Stimulated activated CD8-positive, alpha-beta memory T cell treated with anti-CD3 and anti-CD28 coated beads, Interleukin-7, amount 100 ng/mL, for 4 hours (primary cell): ENCODE measurements around the gene RIMBP2.

ENCODE experiments used
- DNase-seq, 2 donors: peaks; one replicate each; pipeline ENCODE4 v3.0.0-alpha.2; 2020; ENCODE audit warnings: low read depth in 2 of 2

Gene RIMBP2

GRCh38 chr12:130424858-130425697, 291.0 kb downstream of the RIMBP2 start:
- DNase-seq = no peak

- no peak for DNase-seq
These were observed 291.9 kb downstream of the RIMBP2 start for GRCh38 chr12:130423991-130424857.

GRCh38 chr12:130423136-130423535, 293.0 kb downstream of the RIMBP2 start:
- no peak for DNase-seq

- no peak for DNase-seq
These were observed 293.4 kb downstream of the RIMBP2 start for GRCh38 chr12:130422676-130423075.

- DNase-seq = no peak
These were observed 294.2 kb downstream of the RIMBP2 start for GRCh38 chr12:130421896-130422295.

- no peak for DNase-seq
These were observed 296.0 kb downstream of the RIMBP2 start for GRCh38 chr12:130420071-130420470.

GRCh38 chr12:130419116-130419515, 297.0 kb downstream of the RIMBP2 start:
- DNase-seq = no peak

- no peak for DNase-seq
These were observed 297.8 kb downstream of the RIMBP2 start for GRCh38 chr12:130418251-130418650.

- no peak for DNase-seq
These were observed 301.7 kb downstream of the RIMBP2 start for GRCh38 chr12:130414381-130414780.

- DNase-seq = no peak
These were observed 302.2 kb downstream of the RIMBP2 start for GRCh38 chr12:130413909-130414308.

GRCh38 chr12:130412384-130412783, 303.7 kb downstream of the RIMBP2 start:
- DNase-seq = no peak

GRCh38 chr12:130405332-130405731, 310.8 kb downstream of the RIMBP2 start:
- no peak for DNase-seq

- DNase-seq = no peak
These were observed 314.4 kb downstream of the RIMBP2 start for GRCh38 chr12:130401703-130402102.

- no peak for DNase-seq
These were observed 317.8 kb downstream of the RIMBP2 start for GRCh38 chr12:130398100-130398848.

- no peak for DNase-seq
These were observed 319.4 kb downstream of the RIMBP2 start for GRCh38 chr12:130396667-130397066.

- no peak for DNase-seq
These were observed 321.2 kb downstream of the RIMBP2 start for GRCh38 chr12:130394906-130395305.

- no peak for DNase-seq
These were observed 324.9 kb downstream of the RIMBP2 start for GRCh38 chr12:130391186-130391585.

GRCh38 chr12:130385193-130385592, 330.9 kb downstream of the RIMBP2 start:
- DNase-seq = no peak

GRCh38 chr12:130384234-130384633, 331.9 kb downstream of the RIMBP2 start:
- no peak for DNase-seq

GRCh38 chr12:130382818-130383217, 333.3 kb downstream of the RIMBP2 start:
- DNase-seq = no peak

GRCh38 chr12:130375296-130376287, 340.5 kb downstream of the RIMBP2 start:
- DNase-seq = no peak
